DMS 273 (cell line): ENCODE measurements around the gene CBLN1.

Experiments used
- DNase-seq: peaks from one replicate; lab custom pipeline; 2025; ENCODE audit not compliant: unreplicated experiment; lab: John Stamatoyannopoulos, UW

Gene CBLN1

DNA sequence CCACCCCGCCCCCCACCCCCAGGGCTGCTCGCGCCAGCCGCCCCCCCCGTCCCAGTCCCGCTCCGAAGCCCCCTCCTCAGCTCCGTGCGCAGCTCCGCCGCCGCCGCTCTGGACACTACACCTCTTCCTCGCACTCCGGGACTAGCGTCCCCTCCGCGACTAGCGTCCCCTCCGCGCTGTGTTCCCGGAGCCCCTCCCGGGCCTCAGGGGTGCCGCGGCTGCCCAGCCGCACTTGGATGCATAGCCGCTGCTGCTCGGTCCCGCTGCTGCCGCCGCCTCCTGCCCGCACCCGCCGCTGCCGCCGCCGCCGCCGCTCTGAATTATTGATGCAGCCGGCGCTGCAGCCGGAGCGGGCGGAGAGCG lies at the start of gene CBLN1:
Gene CBLN1 (minus strand): TSS at position 359 of the 363 bp plus-strand sequence. CDS start 373 bp downstream, outside the sequence.
- DNase-seq: no peak

DNA sequence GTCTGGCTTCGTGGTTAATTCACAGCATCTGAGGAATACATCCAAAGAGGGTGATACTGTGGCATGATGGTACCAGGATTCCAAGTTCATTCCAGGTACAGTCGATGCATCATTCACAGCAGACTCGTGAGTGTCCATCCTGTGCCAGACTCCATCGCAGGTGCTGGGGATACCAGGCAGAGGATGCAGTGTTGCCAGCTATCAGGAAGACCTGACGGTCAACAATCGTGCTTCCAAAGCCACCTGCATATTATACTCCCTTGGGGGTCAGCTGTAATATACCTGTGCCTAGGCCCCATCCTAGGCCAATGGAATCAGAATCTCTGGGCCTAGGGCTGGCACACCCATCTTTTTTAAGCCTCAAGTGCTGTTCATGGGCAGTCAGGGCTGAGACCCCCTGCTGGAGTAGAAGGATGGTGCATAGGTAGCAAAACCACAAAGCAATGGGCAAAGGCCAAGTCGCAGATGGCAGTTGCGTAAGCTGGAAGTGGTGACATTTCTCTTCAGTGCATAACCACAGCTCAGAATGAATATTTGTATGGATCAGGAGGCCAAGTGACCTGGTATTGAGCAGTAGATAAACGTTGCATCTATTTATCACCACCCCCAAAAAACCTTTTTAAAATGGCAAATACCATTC lies 49.0 kb upstream of the CBLN1 start:
- peak; percentile 33 for DNase-seq

DNA sequence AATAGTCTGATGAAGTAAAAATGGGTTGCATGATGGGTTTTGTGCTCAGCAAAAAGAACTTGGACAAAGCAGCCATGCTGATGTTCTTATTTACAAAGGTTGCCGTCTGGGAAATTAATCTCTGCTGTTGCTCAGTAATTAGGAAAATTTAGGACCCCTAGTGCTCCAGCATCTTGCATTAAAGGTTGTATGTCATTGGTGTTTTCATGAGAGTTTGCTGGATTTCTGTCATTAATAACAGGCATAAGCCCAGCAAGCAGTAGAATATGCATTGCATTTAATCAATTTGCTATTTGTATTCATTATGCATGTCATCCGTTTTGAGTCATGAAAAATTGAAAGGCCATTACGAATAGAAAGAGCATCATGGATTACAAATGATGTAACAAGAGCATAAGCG lies 46.7 kb upstream of the CBLN1 start:
- DNase-seq: no peak

DNA sequence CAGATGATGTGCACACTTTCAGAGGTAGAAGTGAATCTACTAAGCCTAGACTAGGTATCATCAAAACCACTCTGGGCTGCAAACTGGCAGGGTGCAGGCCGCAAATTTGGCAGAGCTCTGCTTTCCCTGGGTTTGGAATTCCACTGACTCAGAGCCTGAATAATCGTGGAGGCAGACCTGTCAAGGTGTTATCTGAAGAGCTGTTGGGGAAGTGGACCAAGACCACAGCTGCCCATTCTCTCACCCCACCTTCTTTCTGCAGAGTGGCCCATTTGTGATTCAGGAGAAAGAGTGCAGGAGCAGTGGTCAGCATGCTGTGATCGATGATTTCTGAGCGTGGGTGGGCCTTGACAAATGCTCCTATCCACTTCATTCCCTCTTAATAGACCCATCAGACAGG lies 45.8 kb upstream of the CBLN1 start:
- DNase-seq: no peak

DNA sequence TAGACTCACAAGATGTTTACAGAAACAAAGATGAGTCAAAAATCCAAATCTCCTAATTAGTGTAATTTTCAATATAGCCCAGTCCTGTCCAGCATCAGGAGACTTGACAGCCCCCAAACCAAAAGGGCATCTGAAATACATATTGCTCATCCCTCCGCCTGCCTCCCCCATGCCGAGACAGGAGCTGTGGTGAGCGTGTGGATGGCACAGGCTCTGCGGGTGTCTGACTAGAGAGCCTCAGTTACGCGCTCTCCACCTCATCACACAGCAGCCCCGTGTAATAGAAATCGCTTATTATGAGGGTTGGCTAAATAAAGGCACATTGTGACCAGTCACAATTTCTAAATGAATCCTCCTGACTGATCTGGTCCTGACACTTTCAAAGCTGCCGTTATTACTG lies 43.1 kb upstream of the CBLN1 start:
- no peak for DNase-seq

DNA sequence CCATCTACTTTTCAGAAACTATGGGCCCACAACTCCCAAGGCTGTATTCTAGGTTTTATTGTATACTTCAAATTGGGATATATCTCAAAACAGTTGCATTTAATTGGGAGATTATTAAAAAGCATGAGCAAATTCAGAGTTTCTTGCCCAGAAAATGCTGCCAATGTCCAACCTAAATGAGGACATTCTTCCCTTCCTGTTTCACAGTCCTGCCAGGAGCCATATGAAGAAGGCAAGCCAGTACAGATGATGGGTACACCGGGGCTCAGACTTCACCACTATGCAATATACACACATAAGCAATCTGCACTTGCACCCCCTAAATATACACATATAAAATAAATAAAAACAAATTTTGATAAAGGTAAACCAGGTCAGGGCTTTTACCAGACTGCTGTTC lies 34.0 kb upstream of the CBLN1 start:
- no peak for DNase-seq

DNA sequence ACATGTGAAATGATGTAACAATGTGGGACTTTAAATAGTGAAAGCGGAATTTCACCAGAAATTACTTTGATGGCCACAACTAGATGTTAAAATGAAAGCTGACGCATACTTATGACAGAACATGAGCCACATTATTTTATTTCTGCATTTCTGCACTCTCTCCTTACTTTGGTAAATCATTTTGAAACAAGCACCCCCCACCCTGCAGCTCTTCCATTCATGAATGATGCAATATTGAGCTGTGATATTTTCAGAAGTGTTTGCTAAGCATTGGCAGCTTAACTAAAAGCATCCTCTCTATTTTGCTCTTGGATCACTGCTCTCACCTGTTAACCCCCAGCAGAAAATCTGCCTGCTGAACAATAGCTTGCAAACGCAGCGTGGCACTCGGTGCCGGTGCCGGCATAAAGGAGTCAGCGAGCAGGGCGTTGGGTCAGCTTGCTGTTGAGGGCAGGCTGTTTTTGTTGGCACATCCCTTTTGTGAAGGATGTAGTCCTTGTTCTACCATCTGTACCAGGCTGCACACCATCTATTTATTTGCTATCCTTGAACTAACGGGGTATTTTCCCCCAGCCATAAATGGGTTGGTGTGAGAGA lies 30.8 kb upstream of the CBLN1 start:
- no peak for DNase-seq

DNA sequence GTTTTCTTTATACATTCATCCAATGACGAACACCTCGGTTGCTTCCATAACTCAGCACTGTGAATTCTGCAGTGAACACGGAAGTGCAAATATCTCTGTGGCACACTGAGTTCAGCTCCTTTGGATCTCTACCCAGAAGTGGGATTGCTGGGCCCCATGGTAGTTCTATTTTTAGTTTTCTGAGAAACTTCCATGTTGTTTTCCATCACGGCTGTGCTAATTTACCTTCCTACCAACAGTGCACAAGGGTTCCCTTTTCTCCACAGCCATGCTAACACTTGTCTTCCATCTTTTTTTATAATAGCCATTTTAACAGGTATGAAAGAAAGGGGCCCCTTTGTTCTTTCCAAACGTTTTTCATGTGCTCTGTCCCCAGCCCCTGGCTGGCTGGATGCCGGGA lies 30.2 kb upstream of the CBLN1 start:
- DNase-seq: no peak

DNA sequence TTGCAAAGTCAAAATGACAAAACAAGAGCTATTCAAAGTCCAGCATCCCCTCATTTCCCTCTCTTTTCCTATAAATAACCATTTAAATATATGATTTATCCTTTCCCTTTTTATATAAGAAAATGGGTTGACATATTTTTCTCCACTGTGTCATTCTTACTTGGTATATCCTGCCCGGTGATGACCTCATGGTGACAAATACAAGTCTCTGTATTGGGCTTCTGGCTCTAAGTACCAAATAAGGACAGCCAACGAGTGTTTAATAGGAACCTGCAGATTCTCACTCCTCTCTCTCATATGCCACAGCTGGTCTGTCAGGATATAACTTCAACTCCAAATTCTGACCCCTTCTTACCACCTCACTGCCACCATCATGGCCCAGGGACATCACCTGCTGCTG lies 25.5 kb upstream of the CBLN1 start:
- no peak for DNase-seq

DNA sequence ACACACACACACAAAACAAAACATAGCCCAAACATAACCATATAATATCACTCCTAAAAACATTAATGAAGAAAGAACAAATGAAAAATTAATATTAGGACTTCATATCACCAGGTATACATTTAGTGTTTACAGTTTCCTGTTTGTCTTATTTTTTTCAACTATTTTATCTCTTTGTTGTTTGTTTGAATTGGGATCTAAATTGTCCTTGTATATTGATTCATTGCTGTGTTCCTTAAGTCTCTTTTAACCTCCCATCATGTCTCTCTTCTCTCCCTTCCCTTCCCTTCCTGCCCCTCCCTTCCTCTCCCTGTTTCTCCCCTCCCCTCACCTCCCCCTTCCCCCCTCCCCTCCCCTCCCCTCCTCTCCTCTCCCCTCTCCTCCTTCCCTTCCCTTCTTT lies 23.8 kb upstream of the CBLN1 start:
- DNase-seq: no peak

DNA sequence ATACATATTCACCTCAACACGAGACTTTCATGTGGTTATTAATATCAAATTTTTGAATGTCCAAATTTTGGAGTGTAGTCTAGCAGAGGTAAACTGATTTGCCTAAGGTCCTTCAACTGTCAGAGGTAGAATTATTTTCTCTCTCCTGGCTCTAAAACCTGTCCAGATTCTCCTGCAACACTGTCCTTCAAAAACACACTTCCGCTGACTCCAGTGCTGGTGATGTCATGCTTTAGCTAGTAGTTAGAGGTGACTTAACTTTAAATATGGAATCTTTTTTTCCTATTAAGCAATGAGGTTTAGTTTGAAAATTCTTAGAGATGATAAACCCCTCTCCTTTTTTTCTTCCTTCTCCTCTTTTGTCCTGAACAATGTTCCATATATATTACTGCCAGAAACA lies 10.8 kb upstream of the CBLN1 start:
- no peak for DNase-seq

DNA sequence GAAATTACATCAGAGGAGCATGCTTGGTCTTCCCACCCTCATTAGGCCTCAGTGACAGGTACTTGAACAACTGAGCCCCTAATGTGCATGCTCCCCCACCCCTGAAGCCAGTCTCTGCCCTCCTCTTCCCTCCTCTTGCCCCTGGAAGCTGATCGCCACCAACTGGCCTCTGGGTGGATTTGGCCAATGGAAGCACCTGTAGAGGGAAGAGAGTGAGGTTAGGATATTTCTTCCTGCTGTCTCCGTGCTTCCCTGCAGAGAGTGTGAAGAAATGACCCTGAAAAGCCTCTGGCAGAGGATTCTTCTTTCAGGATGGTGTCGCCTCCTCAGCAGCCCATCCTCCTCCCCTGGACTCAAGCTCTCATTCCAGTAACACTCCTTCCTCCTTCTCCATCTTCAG lies 5.9 kb upstream of the CBLN1 start:
- no peak for DNase-seq

DNA sequence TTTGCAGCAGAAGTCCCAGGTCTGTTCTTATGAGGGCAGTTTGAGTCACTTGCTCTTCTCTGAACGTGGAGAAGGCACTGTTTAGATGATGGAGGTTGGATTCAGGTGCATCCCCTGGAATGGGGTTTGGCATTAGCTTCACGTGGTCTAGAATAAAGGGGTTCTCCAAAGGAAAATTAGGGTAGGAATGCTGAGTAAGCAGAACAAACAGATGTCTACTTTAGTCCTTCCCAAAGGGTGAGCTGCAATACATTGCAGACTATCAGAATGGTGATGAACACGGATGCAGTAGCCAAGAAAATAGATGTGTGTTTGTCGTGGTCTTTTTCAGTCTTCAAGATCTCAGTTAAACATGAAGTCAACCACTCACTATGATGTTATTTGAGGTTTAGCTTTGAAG lies 3.3 kb upstream of the CBLN1 start:
- no peak for DNase-seq

DNA sequence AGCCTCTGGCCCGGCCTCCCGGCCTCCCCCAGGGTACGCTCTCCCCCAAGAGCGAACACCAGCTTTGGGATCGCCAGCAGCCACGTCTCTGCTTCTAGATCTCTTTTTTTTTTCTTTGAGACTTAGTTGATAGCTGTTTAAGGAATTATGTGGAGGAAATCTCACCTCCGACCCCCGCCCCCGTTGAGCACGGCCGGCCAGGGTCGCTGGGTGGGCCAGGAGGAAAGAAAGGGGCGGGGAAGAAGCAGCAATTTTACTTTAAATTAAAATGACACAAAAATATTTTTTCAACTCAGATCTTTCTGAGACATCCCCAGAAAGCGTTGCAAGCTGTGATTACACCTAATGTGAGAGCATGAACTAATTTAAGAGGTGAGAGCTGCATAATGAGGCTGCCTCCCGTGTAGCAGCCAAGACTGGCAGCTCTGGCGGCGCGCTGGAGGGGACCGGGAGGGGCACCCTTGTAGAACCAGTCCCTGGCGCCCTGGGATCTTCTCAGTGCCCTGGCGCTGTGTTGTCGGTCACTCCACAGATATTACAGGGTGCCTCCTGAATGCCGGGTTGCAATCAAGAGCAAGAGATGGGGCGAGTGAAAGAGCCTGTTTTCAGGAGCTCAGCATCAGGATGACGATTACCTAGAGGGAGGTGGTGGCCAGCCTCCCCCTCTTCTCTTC lies 1.9 kb upstream of the CBLN1 start:
- DNase-seq: peak; percentile 48

DNA sequence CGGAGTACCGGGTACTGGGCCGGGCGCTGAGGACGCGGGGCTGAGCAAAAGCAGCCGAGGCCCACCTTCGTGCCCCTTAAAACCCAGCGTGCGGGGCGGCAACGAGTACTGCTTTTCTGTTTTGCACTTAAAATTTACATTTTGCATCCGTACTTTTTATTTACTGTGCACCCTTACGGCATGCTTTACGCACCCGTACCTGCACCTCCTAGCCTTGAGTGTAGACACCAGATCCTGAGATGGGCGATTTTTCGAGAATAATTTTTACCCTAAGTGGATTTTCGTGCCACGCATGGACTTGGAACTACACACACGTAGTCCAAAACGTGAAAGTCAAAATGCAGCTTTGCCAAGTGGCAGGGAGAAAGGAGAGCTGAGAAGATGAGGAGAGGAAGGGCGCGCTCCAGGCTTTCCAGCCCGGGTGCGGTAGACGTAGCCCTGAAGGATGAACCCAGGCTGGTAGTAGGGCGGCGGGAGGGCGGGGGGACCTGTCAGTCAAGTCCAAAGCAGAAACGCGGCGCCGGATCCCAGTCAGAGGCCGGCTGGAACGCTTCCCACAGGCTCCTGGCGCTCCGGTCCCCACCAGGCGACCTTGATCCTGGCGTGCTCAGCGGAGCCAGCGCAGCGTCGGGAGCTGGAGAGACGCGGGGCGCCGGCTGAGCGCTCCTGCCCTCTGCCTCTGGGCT lies 1.2 kb upstream of the CBLN1 start:
- peak; percentile 88 for DNase-seq

DNA sequence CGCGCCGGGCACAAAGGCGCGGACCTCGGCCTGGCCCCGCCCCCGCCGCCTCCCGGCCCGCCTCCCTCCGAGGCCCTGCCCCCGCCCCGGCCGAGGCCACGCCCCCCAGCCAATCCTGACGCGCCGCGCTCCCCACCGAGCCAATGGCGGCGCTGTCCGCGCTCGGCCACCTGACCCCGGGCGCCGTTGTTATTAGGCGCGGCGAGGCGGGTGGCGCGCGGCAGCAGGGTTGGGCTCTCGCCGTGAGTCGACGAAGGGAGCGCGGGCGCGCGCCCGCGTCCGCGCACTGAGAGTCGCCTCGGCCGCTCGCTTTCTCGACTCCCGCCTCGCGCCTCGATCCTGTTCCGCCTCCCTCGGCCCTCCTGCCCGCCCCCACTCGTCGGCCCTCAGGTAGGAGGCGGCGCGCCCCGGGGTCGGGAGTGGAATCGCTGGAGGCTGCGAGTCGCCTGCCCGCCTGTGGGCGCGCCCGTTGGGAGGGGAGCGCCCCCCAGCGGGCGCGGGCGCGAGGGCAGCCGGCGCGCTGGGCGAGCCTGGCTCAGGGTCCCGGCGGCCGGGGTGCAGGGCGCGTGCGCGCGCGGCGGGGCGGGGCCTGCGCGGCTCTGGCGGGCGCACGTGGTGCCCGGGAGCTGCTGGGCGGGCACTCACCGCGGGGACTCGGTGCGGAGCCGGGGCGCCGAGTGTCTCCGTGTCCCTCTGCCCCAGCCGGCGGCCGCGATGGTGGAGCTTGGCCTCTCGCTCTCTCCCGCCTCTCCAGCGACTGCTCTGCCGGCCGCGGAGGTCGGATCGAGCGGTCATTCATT lies 405 bp upstream of the CBLN1 start:
- DNase-seq: peak; percentile 99

DNA sequence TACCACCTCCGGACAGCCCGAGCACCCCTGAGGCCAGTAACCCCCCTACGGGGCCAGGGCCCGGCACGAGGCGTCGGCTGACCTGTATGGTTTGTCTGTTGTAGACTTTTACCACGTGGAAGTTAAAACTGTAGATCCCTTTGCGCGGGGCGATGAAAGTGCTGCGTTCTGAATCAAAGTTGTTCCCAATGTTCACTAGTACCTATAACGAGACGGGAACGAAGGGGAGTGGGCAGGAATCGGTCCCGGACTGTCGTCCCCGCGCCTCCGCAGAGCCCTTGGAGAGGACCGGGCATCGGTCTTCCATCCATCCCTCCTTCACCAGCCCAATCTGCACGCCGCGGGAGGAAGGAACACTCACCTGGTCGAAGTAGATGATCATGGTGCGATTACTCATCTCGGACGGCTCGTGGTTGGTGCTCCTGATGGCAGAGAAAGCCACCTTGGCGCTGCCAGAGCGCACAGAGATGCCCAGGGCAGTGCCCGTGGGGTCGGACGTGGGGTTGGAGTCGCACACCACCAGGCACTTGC lies 732 bp downstream of the CBLN1 start:
- DNase-seq: peak; percentile 52

DNA sequence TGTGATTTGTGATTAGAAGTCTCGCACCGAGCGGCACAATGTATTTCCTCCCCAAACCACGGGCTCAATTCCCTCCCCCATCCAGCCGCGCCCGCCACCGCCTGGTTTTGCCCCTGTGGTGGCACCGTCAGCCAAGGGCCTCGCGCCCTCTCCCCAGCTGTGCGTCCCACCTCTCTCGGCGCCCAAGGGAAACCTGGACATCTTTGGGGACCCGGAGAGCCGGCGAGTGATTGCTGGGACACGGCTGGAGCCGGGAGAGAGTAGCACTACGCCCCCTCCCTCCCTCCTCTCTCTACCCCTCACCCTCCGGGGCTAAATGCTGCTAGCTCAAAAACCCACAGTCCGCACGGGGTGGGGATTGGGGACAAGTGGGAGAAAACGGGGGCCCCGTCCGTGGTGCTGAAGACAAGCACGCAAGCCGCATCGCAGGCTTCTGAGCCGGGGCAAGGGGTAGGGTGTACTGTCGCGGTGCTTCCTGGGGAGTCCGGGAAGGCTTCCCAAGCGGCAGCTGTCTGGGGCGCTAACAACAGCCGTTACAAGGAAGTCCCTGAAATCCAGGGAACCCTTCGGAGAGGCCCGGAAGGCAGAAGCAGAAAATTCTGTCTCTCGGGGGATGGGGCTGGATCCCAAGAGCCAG lies 1.4 kb downstream of the CBLN1 start:
- peak; percentile 75 for DNase-seq

DNA sequence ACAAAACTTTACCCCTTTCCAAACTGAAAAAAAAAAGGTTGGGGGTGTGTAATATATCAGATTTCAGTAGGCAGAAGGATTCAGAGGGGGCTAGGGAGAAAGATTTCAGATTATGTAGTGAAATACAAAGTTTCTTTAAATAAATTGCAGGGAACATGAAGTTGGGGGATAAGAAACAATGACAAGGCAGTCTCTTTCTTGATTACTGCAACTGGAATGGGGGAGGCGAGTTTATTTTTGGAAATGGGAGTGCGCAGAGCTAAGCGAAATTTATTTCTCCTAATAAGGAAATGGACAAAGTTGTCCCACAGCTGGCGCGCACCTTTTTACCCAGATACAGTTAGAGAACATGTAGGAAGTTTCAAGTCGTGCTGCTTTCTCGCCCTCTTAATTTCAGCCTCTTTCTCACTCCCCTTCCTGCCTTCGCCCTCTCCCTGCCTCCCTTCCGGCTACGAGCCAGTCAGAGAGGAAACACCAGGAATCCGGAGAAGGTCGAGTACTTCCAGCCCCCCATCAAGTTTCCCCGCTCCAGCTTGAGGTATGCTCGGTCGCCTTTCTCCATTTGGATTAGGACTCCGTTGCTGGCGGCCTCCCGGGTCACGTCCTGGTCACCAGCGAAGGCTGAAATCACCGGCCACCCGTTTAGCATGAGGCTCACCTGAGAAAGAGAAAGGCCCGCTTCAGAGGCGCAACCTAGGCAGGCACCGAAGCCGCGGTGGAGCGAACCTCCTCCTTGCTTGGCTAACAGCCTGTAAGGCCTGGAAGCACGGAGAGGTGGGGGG lies 2.5 kb downstream of the CBLN1 start:
- DNase-seq: no peak

DNA sequence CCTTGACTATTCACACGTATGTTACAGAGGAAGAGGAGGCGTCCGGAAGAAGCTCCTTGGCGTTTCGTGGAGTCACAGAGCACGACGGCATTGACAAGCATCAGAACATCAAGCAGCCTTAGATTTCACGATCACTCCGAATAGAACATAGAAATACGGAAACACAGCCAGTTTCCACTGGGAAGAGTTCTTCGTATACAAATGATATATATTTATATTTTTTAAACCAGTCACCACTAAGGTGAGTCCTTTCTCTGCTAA lies 3.1 kb downstream of the CBLN1 start:
- no peak for DNase-seq
